GM21515 (cell line): ENCODE results near the gene DKK3.

Experiments
- ATAC-seq: cut with Tn5 transposase; IDR thresholded peaks from one replicate; pipeline ENCODE4 v1.9.1; 2021; ENCODE audit not compliant: unreplicated experiment

DKK3 gene

DNA sequence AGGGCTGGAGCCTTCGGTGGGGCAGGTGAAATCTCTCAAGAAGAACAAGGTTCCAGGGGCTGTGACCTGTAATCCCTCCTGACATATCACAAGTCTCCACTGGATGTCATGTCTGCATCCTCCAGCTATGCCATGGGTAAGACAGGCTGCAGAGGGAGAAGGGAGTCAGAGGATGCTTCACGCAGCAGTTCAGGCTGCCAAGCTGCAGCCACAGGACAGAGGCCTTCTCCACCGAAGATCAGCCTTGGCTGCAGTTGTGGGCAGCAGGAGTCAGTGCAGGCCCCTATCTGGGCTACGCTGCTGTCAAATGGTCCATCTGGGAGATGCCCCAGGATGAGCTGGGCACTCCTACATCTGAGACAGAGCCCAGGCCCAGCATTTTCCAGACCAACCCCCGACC lies 25.0 kb downstream of the DKK3 start:
- ATAC-seq, result no peak

DNA sequence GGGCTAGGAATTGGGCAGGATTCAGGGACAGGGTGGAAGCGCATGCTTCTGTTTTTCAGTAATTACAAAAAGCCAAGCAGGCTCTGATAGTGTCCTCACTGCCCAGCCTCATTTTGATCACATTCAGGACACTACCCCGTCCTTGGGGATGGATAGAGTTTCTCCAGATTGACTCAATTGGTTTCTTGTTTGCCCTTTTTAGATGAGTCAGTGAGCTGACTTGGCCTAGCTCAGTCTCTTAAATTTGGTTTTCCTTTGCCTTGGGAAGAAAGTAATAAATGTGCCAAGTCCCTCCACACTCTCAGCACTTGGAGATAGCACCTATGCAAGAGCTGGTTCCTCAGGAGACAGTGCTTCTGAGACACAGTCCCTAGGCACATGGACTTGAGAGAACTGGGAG lies 25.5 kb downstream of the DKK3 start:
- ATAC-seq, result no peak

- ATAC-seq, result no peak
Measured at GRCh38 chr11:11982461-11982860, 26.0 kb downstream of the DKK3 start.

DNA sequence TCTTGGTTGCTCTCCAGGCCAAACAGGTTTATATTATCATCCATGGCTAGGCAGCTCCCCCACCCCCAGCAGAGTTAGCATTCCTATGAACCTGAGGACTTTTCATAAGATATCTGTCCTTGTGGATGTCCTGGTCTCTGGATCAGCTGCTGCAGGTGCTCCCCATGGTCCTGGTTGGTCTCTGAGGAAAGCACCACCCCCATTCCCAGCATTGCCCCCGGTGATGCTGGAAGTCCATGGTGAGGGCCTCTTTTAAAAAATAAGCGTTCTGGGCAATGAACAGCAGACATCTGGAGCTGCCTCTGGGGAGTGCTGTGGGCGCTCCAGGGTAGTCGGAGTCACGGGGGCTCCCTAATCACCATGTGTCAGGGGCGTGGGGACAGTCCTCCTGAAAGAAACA lies 26.6 kb downstream of the DKK3 start:
- no peak for ATAC-seq

GRCh38 chr11:11981364-11981763 lies 27.1 kb downstream of the DKK3 start:
- ATAC-seq, result no peak

DNA sequence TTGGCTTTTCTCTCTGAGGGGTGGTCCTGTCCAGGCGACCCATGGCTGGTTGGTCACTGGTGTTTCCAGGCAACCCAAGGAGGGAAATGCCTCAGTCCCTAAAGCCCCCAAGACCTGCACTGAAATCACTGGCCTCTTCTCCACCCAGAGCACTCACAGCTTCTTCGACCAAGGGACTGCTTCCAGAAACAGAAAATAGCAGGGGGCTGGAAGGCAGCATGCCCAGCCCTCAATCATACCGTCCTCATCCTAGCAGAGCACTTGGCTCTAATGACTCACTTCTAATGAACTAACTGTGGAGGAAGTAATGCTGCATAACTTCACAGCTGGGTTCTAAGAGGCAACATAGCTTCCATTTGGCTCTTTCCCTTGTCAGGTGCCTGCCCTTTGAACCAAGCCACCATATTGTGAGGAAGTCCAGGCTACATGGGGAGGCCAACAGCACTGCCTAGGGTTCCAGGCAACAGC lies 27.6 kb downstream of the DKK3 start:
- ATAC-seq, result no peak

DNA sequence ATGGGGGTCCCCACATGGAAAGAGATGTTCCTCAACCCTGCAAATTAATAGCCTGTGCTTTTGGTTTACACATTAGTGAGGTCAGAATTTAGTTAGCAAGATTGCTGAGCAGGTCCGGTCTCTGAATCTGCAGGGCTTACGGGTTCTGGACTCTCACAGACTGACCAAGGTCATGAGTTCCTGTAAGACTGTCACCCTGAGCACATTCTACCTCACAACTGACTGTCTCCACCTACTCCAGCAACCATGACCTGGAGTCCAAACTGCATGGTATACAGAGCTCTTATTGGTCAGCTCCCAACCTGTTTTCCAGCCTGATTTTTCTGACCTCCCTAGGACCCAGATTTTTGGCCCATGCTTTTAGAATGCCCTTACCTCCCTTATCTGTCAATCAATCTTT lies 28.2 kb downstream of the DKK3 start:
- ATAC-seq, result no peak

DNA sequence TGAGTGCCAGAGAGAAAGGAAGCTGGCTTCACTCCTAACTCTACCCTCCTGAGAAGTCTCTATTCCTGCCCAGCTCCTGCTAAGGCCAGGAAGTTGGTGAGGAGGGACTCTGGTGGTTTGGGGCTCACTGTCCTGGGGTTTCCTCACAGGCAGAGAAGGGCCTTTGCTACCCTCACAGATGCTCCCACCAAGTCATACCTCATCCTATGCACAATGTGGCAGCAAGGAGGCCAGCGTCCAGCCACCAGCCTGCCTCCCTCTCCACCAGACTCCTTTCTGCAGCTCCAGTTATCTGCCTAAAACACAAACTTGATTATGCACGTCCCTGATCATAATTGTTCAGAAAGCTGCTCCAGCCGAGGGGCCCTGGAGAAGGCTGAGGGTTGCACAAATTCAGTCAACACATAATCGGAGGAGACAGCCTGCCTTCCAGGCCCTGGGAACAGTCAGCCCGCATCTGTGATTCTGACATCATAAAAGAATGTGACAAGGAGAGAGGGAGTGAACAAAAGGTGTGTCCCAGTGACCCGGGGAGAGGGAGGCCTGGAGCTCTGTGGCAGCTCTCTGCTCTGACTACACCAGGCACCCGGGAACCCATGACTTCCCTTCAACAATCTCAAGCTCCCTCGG lies 28.8 kb downstream of the DKK3 start:
- no peak for ATAC-seq

- ATAC-seq, result no peak
Measured at GRCh38 chr11:11978792-11979487, 29.5 kb downstream of the DKK3 start.

DNA sequence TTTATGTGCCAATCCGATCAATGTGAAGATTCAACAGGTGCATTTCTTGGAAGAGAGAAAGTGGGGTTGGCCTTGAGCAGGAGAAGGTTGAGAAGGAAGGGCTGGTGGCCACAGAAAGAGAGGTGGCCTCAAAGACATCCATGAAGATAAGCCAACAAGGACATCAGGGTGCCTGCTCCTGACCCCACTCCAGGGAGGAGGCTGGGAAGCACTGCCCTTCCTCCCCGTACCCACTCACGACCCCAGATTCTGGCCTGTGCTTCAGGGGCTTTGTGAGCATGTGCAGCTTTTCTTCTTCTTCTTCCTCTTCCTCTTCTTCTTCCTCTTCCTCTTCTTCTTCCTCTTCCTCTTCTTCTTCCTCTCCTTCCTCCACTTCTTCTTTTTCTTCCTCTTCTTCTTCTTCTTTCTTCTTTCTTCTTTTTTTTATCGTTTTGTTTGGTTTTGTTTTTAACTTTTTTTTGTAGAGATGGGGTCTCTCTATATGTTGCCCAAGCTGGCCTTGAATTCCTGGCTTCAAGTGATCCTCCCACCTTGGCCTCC lies 30.3 kb downstream of the DKK3 start:
- no peak for ATAC-seq

- ATAC-seq, result no peak
Measured at GRCh38 chr11:11977206-11977938, 31.1 kb downstream of the DKK3 start.

- no peak for ATAC-seq
Measured at GRCh38 chr11:11976481-11977127, 31.8 kb downstream of the DKK3 start.

- no peak for ATAC-seq
Measured at GRCh38 chr11:11975201-11976092, 33.0 kb downstream of the DKK3 start.

DNA sequence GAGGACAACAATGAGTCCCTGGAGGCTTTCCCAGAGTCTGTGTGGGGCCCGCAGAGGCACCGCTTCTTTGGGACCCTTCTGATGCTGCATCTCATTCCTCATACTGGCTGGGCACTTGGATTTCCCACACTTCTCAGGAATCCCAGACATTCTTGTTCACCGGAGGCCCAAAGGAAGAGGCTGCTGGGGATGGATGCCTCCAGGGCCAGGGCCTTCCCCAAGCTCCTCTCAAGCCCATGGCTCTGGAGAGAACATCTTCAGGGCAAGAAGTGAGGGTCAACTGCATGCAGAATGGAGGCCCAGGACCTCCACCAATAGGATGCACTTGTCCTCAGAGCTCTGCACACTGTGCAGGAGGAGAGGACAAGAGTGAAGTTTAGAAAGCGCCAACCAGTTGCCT lies 34.6 kb downstream of the DKK3 start:
- no peak for ATAC-seq

DNA sequence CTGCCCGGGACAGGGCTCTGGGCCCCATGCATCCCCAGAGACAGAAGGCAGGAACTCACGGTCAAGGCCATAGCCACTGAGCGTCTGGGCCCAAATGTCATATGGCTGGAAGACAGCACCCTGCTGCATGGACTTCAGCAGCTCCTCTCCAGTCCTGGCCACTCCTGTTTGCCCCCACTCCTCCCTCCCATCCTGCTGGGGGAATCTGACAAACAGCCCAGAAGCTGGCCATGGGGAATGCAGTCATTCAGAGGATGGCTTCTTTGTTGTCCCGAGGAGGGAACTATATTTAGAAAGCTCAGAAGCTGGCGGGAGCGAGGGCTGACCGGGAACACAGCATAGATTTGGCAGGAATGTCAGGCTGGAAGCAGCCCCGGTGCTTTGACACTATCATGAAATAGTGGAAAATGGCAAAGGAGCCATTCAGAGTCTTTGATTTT lies 35.0 kb downstream of the DKK3 start:
- ATAC-seq, result no peak

DNA sequence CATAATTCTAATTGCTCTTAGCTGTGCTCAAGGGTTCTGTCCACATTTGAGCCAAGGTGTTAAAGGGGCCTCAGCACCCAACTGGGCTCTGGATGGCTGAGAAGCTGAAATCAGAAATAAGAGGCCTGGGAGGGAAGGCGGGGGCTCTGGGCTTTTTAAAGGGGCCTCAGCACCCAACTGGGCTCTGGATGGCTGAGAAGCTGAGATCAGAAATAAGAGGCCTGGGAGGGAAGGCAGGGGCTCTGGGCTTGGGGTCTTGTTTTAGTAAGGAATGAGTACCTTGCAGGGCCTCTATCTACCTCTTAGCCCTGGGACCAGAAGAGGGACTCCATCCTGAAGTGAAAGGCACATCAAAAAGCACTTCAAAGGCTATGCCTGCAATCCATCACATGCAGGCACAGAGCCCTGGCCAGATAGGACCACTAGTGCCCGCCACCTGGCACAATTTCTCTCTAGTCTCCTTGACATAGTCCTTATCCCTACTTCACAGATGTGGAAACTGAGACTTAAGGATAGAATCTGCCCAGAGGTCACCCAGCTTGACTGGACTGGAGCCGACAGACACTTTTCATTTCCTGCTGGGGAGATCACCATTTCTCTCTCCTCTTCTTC lies 35.6 kb downstream of the DKK3 start:
- ATAC-seq, result no peak

DNA sequence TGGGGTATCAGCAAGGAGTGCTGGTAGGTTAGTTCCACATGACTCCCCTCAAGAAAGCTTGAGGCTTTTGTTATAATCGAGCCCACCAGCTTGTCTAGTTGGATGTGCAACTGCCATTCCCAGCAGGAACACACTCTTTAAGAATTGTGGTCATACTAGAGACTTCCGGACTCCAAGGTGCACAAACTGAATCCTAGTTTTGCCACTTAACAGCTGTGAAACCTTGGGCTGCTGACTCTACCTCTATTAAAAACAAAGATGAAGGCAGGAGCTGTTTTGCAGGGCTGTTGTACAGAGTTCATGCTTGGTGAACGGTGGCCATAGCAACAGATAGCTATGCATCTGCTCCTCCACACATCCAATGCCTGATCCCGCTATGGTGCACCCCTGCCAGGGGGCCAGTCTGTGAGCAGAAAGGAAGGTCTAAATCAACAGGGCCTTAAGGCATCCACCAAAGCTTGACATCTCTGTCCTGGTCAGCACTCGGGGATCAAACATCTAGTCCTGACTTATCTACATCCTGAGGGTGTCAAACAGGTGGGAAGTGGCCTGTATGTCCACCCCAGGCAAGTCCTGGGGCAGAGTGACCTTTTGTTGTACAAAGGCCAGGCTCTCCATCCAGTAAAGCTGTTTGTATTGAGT lies 36.4 kb downstream of the DKK3 start:
- ATAC-seq, result no peak

GRCh38 chr11:11970556-11970955 lies 37.9 kb downstream of the DKK3 start:
- ATAC-seq, result no peak
